HepG2 (cell line): Measurements from ENCODE around the gene HID1. TPM values are rescaled to one million over a fixed set of nuclear protein-coding genes. Genes with fewer than 3 reads are reported as not detected.

ENCODE experiments used
- CHD2 ChIP-seq: IDR thresholded peaks from 2 replicates; pipeline ENCODE4 v1.6.1; 2011; ENCODE audit warnings: low read depth, low read length, improper control_type of control experiment
- KDM2A ChIP-seq: sonication (generic); formaldehyde crosslinking; IDR thresholded peaks from 2 replicates; pipeline ENCODE4 v1.4.0; 2020; ENCODE audit warnings: low read depth, missing genetic modification reagents, borderline replicate concordance
- MIER2 ChIP-seq: IDR thresholded peaks from 2 replicates; pipeline ENCODE4 v1.6.1; 2016; ENCODE audit warnings: missing biosample characterization, missing genetic modification reagents
- NFIB ChIP-seq: sonication (generic); formaldehyde crosslinking; IDR thresholded peaks from 2 replicates; pipeline ENCODE4 v1.9.0; 2021; ENCODE audit warnings: missing genetic modification reagents, mild to moderate bottlenecking, borderline replicate concordance
- PCBP1 ChIP-seq: fragments of 200-400 bp; formaldehyde crosslinking; IDR thresholded peaks from 2 replicates; pipeline ENCODE4 v1.6.1; 2017; ENCODE audit warnings: mild to moderate bottlenecking, low read depth, low read length, borderline replicate concordance
- RAD51 ChIP-seq: fragments of 450-650 bp; IDR thresholded peaks from 2 replicates; pipeline ENCODE4 v1.6.1; 2016; ENCODE audit warnings: borderline replicate concordance
- REPIN1 ChIP-seq: sonication (generic); formaldehyde crosslinking; IDR thresholded peaks from 2 replicates; pipeline ENCODE4 v1.8.0; 2022; ENCODE audit warnings: missing genetic modification reagents, low read depth, mild to moderate bottlenecking, borderline replicate concordance
- SMAD1 ChIP-seq: sonication (generic); formaldehyde crosslinking; IDR thresholded peaks from 2 replicates; pipeline ENCODE4 v1.4.0; 2020; ENCODE audit warnings: missing genetic modification reagents, low read depth, mild to moderate bottlenecking, borderline replicate concordance
- TMF1 ChIP-seq: sonication (generic); formaldehyde crosslinking; IDR thresholded peaks from 2 replicates; pipeline ENCODE4 v1.8.1; 2022; ENCODE audit warnings: low read depth, missing genetic modification reagents
- ZNF556 ChIP-seq: sonication (generic); formaldehyde crosslinking; IDR thresholded peaks from 2 replicates; pipeline ENCODE4 v1.4.0; 2020; ENCODE audit warnings: mild to moderate bottlenecking, missing genetic modification reagents, borderline replicate concordance
- ZNF672 ChIP-seq: sonication (generic); formaldehyde crosslinking; IDR thresholded peaks from 2 replicates; pipeline ENCODE4 v1.8.1; 2022; ENCODE audit warnings: missing genetic modification reagents
- ZNF678 ChIP-seq: sonication (generic); formaldehyde crosslinking; IDR thresholded peaks from 2 replicates; pipeline ENCODE4 v1.4.0; 2020; ENCODE audit warnings: mild to moderate bottlenecking, missing genetic modification reagents
- ZNF749 ChIP-seq: sonication (generic); formaldehyde crosslinking; IDR thresholded peaks from 2 replicates; pipeline ENCODE4 v1.8.0; 2022; ENCODE audit warnings: mild to moderate bottlenecking, missing genetic modification reagents, moderate library complexity, borderline replicate concordance
- polyA plus RNA-seq, 8 experiments: library from polyadenylated mRNA; depleted of rRNA in 3 of 8; stranded (reverse) in 7 of 8; unstranded in 1 of 8; fragments of >200 nt; fragmentation: Illumina TruSeq in 4 of 8; extraction: Trizol in 4 of 8; gene quantifications; 2 replicates each; pipeline versions ENCODE4 v1.2.1 to v1.2.3, GENCODE V29; 2011 to 2016; ENCODE audit warnings: low read depth in 4 of 8, missing spikeins in 1 of 8, mixed read lengths in 1 of 8; ENCODE audit not compliant: insufficient read depth in 1 of 8
- total RNA-seq, 5 experiments: library from RNA; depleted of rRNA; stranded (reverse); fragments of >200 nt; fragmentation: Illumina TruSeq; extraction: Trizol; gene quantifications; 2 replicates each; pipeline ENCODE4 v1.2.3, GENCODE V29; 2016; ENCODE audit warnings: low read depth in 1 of 5
- TF ChIP-seq, protein P1 (sequence below): sonication (generic); formaldehyde crosslinking; IDR thresholded peaks from 2 replicates; pipeline ENCODE4 v1.9.0; 2021; ENCODE audit warnings: missing genetic modification reagents, mild to moderate bottlenecking, borderline replicate concordance
- TF ChIP-seq, protein P2 (sequence below): sonication (generic); formaldehyde crosslinking; conservative IDR thresholded peaks from 2 replicates; pipeline ENCODE4 v1.8.0; 2022; ENCODE audit warnings: mild to moderate bottlenecking, moderate library complexity, missing genetic modification reagents
- TF ChIP-seq, protein P3 (sequence below): sonication (generic); formaldehyde crosslinking; IDR thresholded peaks from 2 replicates; pipeline ENCODE4 v1.5.0; 2020; ENCODE audit warnings: missing genetic modification reagents, mild to moderate bottlenecking, borderline replicate concordance
- TF ChIP-seq, protein P4 (sequence below): sonication (generic); formaldehyde crosslinking; IDR thresholded peaks from 2 replicates; pipeline ENCODE4 v1.4.0; 2020; ENCODE audit warnings: mild to moderate bottlenecking, missing genetic modification reagents
- TF ChIP-seq, protein P5 (sequence below): IDR thresholded peaks from 2 replicates; pipeline ENCODE4 v1.4.0; 2020; ENCODE audit warnings: mild to moderate bottlenecking, missing genetic modification reagents

Gene HID1
- total and polyA plus RNA-seq, 2 of the 13 experiments (the other 11 are each of a cell fraction or from before 2014, with no cell fraction given): 2.1 to 10.6 TPM

DNA sequence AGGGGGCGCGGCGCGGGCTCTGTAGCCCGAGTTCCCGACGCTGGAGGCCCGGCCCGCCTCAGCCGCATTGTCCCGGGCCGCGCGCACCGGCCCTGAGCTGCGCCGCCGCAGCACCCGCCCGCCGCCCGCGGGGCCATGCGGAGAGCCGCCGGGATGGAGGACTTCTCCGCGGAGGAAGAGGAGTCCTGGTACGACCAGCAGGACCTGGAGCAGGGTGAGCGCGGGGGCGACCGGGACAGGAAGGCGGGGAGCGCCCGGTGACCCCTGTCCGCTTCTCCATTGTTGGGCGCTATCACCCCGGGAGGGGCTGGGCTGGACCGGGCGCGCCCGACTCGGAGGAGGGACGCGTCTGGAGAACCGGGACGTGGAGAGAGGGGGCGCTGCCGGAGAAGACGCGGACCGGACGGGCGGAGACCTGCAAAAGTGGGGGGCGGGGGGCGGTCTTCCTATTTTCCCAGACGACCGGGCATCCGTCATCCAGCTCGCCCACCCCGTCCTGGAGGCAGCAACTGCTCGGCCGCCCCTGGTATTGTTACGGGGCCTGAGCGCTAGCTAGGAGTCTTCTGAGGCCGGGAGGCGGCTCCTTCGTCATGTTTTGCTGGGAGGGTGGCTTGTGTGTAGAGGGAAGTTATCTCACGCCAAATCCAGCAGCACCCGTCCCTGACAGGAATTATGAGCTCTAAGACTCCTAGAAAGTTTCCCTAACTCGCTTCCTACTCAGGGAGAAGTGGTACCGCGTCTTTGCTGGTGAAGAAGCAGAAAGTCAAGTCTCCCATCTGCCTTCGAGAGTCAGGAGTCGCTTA lies 15.6 kb upstream of the HID1 start (continued):
- TF ChIP-seq, protein P1, sequence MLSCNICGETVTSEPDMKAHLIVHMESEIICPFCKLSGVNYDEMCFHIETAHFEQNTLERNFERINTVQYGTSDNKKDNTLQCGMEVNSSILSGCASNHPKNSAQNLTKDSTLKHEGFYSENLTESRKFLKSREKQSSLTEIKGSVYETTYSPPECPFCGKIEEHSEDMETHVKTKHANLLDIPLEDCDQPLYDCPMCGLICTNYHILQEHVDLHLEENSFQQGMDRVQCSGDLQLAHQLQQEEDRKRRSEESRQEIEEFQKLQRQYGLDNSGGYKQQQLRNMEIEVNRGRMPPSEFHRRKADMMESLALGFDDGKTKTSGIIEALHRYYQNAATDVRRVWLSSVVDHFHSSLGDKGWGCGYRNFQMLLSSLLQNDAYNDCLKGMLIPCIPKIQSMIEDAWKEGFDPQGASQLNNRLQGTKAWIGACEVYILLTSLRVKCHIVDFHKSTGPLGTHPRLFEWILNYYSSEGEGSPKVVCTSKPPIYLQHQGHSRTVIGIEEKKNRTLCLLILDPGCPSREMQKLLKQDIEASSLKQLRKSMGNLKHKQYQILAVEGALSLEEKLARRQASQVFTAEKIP: no peak
- TF ChIP-seq SMAD1 (no peak), CHD2 (no peak), ZNF672 (CRISPR knock-in tag) (no peak), NFIB (0 out of 2 replicates have a peak, but pooled peaks have one; percentile 66), REPIN1 (CRISPR knock-in tag) (no peak), KDM2A (CRISPR knock-in tag) (peak; percentile 50; the same call in 1 of the 2 replicates), ZNF556 (CRISPR knock-in tag) (peak; percentile 28; the same call in 1 of the 2 replicates), RAD51 (no peak), ZNF678 (peak; percentile 12; the same call in 1 of the 2 replicates), ZNF749 (no peak), TMF1 (CRISPR knock-in tag) (no peak; the same call in 1 of the 2 replicates), PCBP1 (no peak), MIER2 (CRISPR knock-in tag) (no peak)
- TF ChIP-seq, protein P2, sequence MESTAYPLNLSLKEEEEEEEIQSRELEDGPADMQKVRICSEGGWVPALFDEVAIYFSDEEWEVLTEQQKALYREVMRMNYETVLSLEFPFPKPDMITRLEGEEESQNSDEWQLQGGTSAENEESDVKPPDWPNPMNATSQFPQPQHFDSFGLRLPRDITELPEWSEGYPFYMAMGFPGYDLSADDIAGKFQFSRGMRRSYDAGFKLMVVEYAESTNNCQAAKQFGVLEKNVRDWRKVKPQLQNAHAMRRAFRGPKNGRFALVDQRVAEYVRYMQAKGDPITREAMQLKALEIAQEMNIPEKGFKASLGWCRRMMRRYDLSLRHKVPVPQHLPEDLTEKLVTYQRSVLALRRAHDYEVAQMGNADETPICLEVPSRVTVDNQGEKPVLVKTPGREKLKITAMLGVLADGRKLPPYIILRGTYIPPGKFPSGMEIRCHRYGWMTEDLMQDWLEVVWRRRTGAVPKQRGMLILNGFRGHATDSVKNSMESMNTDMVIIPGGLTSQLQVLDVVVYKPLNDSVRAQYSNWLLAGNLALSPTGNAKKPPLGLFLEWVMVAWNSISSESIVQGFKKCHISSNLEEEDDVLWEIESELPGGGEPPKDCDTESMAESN: peak; percentile 49
- TF ChIP-seq, protein P3, sequence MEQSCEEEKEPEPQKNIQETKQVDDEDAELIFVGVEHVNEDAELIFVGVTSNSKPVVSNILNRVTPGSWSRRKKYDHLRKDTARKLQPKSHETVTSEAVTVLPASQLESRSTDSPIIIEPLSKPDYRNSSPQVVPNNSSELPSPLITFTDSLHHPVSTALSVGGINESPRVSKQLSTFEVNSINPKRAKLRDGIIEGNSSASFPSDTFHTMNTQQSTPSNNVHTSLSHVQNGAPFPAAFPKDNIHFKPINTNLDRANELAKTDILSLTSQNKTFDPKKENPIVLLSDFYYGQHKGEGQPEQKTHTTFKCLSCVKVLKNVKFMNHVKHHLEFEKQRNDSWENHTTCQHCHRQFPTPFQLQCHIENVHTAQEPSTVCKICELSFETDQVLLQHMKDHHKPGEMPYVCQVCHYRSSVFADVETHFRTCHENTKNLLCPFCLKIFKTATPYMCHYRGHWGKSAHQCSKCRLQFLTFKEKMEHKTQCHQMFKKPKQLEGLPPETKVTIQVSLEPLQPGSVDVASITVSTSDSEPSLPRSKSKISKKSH (CRISPR knock-in tag): no peak; the same call in 1 of the 2 replicates
- TF ChIP-seq, protein P4, sequence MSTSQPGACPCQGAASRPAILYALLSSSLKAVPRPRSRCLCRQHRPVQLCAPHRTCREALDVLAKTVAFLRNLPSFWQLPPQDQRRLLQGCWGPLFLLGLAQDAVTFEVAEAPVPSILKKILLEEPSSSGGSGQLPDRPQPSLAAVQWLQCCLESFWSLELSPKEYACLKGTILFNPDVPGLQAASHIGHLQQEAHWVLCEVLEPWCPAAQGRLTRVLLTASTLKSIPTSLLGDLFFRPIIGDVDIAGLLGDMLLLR (CRISPR knock-in tag): 0 out of 2 replicates have a peak, but pooled peaks have one; percentile 18
- TF ChIP-seq, protein P5, sequence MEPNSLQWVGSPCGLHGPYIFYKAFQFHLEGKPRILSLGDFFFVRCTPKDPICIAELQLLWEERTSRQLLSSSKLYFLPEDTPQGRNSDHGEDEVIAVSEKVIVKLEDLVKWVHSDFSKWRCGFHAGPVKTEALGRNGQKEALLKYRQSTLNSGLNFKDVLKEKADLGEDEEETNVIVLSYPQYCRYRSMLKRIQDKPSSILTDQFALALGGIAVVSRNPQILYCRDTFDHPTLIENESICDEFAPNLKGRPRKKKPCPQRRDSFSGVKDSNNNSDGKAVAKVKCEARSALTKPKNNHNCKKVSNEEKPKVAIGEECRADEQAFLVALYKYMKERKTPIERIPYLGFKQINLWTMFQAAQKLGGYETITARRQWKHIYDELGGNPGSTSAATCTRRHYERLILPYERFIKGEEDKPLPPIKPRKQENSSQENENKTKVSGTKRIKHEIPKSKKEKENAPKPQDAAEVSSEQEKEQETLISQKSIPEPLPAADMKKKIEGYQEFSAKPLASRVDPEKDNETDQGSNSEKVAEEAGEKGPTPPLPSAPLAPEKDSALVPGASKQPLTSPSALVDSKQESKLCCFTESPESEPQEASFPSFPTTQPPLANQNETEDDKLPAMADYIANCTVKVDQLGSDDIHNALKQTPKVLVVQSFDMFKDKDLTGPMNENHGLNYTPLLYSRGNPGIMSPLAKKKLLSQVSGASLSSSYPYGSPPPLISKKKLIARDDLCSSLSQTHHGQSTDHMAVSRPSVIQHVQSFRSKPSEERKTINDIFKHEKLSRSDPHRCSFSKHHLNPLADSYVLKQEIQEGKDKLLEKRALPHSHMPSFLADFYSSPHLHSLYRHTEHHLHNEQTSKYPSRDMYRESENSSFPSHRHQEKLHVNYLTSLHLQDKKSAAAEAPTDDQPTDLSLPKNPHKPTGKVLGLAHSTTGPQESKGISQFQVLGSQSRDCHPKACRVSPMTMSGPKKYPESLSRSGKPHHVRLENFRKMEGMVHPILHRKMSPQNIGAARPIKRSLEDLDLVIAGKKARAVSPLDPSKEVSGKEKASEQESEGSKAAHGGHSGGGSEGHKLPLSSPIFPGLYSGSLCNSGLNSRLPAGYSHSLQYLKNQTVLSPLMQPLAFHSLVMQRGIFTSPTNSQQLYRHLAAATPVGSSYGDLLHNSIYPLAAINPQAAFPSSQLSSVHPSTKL (CRISPR knock-in tag): peak; percentile 45; the same call in 1 of the 2 replicates
